HG02623 (cell line): ENCODE data around the gene FGF12.

Experiments
- ATAC-seq: cut with Tn5 transposase; IDR thresholded peaks from one replicate; pipeline ENCODE4 v1.9.1; 2021; ENCODE audit warnings: moderate library complexity; ENCODE audit not compliant: unreplicated experiment

FGF12 gene

DNA sequence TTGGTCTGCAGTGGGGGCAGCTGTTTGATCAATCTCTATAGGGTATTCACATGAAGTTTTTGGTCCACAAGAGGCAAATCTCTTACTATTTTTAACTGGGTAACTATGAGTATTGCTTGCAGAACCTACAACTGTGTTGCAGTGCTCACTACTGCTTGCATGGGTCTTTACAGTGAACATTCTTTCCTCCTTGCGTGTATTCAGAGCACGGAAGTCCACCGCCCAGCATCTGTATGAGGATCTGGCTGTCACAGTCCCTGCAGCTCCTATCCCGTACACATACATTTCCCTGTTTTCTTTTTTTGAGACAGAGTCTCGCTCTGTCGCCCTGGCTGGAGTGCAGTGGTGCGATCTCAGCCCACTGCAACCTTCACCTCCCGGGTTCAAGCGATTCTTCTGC, 449.9 kb downstream of the FGF12 start:
- no peak for ATAC-seq

DNA sequence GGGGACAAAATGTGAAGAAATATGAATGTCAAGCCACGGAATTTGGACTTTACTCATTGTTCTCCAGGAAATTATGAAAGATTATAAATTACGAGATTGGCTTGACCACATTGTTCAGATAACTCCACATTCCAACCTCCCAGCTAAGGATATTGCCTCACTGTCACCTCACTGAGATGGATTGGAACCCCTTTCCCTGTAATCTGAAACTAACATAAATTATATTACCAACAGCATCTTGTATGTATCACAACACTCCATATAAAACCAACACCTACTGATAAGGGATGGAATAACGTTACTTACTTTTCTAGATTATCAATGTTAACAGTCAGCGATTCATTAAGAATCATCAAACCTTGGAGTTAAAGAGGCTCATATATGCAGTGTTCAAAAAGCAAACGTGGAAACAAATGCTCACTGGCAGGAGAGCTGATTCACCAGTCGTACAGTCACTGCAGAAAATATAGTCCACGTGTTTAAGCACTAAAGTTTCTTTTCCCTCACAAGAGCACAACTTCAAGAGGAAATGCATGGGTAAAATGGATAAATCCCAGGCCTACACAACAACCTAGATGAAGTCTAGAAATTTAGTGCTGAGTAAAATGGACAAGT, 451.5 kb downstream of the FGF12 start:
- ATAC-seq: no peak

DNA sequence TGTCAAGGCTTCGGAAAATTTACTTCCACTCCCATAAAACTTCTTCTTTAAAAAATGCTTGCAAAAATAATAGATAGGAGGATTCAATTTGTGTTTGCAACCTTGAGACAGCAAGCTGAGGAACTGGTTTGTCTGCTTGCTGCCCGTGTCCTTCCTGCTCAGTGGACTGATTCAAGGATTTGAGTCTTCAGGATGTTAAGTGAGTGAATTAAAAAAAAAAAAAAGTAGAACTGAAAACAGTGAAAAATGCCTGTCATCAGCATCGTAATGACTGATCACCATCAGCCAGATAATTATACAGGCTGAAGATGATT, 453.7 kb downstream of the FGF12 start:
- ATAC-seq: no peak

DNA sequence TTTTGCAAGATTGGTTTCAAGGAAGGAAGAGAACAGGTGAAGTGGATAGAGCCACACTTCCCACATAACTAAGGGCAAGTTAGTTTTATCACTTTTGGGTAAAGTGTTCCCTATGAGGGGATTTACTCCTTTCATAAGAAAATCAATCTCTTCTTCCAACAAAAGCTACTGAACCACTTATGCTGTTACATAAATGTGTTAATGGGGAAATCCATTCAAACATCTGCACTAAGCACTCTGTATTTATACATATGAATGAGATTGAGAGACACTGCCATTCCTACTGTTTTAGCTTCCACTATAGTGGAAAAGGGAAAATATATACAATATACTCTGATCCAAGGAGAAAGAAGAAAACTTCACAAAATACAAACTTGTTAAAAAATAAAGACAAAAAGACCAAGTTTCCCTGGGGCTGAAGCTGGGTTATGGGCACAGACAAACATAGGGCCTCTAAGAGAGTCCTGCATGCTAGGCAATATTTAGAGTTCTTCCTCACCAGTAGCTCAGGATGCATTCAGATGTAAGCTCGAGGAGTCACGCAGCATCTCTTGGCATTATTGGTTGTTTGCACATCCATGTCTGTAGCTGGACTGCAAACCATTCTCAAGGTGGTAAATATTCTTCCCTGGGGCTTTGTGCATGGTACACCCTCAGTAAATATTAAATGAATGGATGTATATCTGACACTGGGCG, 454.2 kb downstream of the FGF12 start:
- no peak for ATAC-seq

DNA sequence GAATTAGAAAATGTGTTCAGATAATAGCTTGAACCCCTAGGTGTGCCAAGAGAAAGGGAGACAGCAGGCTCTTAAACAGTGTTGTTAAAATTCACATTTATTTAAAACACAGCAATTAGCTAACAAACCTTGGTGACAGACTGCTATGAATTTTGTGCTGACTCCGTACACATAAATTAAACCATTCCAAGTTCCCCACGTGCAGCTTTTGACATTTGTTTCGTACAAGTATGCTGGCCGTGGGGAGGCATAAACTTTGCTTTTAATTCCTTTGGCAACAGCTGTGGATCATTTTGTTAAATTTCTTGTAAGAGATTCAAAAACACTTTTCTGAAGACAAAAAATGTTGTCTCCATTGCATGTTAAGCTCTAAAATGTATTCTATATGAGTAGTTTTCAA, 465.3 kb downstream of the FGF12 start:
- no peak for ATAC-seq

DNA sequence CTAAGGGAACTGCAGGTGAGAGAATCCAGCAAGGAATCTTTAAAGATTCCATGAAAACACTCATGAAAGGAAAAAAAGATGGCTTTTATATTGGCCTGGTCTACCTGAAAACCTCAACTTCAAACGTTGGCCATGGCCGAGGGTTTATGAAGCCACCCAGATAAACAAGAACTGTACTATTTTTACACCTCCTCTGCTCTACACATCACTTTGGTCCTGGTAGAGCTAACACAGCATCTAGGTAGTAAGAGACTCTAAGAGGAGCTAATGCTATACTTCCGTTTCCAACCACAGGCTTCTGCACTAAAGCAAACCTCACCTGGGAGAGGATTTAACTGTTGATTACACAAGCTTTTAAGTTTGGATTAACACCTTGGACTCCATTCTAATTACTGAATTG, 466.2 kb downstream of the FGF12 start:
- no peak for ATAC-seq

DNA sequence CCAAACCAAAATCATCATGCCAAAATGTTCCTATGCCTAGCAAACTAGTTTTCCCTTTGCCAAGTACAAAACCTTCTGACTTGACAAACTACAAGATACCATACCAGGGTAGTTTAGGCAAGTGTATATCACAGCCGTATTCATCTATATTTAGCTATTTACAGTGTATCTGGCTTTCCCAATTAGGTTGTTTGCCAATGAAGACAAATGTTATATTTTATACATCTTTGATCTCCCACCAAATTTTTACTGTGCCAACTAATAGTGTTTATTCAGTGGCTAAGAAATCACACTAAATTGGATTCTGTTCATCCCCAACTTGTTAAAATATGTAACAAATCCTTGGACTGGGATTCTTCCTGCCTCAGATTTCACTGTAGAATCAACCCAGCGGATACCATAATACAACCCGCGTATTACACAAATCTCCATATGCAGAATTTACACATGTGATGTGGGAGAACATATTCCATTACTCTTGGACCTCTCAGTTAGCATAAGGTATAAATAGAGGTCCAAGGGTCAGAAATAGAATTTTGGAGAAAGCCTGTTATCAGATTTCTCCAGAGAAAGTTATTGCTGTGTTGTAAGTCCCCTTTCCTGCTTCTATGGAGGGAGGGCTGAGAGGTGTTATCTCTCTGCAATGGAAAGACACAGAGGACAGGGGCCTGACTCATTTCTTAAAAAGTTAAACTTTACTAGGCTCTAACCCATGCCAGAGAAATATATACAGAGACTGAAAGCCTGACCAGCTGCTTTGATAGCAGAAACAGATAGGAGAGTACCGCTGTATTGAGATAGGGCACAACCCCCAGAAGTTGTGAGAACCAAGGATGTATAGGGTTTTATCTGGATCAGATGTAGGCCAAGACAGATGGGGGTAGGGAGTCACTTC, 467.0 kb downstream of the FGF12 start:
- no peak for ATAC-seq

DNA sequence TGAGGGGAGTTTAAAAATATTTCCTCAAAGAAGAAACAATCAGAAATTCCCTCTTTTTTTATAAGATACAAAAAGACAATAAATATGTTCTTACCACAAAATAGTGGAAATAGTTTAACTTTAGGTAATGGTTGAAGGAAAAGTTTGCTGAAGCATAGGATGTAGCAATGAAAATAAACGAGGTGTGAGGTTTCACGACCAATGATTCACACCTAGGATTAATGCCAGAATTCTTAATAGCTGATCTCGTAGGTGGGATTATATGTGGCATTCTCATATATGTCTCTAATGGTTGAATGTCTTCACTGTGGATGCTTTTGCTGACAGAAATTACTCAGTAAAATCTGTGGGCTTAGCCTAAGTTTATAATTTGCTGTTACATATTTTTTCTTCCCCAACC, 467.7 kb downstream of the FGF12 start:
- ATAC-seq: no peak

DNA sequence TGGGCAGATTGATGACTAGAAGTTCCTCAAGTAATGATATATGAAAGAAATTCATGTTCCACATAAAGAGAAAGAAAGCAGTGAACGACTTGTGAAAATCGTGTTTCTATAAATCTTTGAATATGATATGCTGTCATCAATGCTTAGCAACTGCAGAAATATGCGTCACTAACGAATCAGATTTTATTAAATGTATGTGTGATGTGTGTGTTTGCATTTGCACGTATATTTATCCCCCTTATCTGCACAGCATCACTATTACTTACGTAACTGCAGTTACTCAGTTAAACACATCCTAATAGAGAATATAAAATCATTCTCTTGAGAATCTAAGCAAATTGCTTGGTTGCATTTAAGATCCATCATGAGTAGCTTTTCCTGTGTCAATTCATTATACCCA, 468.6 kb downstream of the FGF12 start:
- no peak for ATAC-seq

DNA sequence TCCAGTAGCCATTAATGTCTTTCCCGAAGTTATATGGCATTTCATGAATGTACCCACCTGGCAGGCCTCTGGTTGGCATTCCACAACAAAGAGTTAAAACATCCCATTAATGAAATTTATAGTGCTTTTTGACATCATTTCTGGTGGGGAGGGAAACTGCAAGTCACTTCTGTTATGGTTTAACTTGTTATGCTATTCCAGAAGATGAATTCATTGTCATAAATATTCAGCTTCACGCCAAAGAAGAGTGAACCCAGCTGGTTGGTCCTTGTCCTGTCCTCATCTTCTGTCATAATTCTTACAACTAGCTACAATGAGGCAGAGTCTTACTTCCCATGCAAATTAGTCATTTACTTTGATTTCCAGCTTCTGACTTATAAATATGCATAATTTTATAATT, 471.5 kb downstream of the FGF12 start:
- ATAC-seq: no peak

DNA sequence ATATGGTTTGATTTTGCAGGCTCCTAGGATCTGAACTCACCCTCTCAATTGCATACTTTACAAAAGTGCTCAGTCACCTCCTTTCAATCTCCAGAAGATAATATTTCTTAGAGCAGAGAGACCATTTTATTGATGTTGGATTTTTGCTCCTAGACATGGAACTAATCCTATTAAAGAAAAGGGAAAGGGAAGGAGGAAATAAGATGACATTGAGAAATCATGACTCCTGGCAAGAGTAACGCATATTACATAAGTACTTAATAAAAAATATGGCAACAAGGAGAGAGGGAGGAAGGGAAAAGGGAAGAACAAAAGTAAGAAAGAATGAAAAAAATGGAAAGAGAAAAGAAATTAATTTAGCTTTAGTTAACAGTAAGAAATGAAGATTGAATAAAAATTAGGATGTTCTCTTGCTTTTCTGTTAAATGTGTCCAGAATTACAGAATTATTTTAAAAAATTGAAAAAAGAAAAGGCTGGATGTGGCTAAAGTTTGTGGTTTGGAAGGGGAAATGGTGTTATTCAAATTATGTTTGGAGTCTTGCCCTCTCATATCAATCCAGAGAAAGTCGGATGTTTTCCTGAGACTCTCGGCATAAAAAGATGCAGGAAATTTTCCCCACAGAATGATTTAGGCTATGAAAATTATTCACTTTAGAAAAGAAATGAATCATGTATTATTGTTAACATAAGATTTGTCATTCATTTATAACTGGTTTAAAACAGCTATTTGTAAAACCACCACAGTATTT, 474.0 kb downstream of the FGF12 start:
- ATAC-seq: no peak

DNA sequence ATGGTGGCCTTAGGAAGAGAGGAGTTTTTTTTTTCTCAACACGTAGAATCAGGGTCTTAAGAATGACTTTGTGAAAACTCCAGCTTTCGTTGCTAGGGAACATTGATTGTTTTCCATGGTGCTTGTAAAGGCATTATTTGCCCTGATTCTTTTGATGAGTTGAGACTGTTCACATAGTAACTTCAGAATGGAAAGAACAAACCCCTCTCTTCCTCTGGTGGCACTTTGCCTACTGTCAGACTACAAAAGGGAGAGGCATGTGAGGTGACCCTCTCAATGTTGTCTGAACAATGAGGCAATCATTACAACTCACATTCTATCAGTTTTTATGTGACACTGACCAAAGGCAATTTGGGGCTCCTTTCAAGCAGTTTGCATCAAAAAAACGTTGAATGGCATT, 477.8 kb downstream of the FGF12 start:
- ATAC-seq: no peak

DNA sequence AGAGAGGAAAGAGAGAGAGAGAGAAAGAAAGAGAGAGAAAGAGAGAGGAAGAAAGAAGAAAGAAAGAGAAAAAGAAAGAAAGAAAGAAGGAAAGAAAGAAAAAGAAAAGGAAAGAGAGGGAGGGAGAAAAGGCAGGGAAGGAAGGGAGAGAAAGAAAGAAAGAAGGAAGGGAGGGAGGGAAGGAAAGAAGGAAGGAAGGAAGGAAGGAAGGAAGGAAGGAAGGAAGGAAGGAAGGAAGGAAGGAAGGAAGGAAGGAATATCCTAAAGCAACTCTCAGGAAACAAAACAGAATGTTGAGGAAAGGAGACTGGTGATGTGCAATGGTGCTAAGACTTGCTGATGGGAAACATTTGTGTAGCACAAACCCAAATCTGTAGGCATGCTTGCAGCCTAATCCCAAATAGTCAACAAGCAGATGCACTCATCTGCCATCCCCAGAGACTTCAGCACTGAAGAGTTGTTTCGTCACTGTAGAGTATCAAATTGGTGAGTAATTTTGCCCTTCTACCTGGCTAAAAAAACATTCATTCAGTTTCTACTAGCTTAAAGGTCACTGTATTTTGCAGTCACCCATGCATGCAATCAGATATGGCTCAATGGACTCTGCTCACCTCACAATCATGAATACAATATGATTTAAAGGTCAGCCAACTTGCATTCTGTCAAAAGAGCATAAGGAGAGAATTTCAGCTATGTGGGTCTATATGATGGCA, 480.3 kb downstream of the FGF12 start:
- no peak for ATAC-seq

DNA sequence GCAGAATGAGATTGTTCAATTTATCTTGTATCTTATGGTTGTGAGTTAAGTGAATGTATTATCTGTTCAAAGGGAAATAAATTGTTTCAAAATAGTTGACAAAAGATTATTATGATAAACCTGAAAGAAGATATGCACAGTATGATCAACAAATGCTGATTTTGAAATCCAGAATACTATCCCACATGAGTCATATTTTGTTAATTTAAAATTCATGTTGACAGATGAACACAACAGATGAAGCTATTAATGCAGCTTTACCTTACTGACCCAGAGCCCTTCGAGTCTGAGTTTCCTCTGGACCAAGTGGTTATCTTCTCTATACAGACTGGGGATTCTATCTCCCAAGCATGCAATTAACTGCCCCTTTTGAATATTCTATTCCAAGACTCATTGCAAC, 482.8 kb downstream of the FGF12 start:
- ATAC-seq: no peak

DNA sequence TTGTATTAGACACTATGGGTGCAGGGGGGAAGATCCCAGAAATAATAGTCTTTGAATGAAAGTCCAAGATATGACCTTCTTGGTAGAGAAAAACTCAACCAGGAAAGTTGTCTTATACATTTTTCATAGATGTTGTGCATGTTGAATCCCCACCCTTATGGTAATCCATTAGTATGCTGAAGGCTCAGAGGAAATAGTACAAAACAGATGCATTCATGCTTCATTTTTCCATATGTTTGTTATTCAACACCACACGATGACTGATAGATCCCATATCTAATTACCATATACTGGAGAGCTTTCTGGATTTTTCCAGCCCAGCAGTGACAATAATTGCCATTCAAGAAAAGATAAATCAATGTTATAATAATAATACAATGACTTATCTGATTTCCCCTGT, 487.4 kb downstream of the FGF12 start:
- ATAC-seq: no peak

DNA sequence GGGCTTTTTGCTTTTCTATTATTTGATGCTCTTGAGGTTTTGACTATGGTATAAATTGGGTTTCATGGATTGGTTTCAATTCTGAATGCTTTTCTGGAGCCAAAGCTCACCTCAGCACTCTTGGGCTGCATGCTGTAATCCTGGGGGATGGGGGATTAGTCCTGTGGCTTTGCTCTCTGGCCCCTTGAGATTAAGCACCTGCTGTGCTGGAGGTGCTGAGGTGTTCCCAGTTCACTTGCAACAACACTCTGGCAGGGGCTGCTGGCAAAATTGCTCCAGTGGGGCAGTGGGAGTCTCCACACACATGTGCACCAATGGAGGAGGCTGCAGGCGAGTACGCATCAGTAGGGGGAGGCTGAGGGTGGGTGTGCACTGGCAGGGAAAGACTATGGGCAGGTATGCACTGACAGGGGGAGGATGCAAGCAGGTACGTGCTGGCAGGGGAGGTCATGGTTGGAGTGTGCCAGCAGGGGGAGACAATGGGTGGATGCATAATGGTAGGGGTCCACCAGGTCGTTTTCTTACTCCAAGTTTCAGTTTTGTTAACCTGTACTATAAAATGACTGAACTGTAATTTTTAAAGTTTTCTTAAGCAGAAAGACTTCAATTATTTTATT, 489.2 kb downstream of the FGF12 start:
- ATAC-seq: no peak

DNA sequence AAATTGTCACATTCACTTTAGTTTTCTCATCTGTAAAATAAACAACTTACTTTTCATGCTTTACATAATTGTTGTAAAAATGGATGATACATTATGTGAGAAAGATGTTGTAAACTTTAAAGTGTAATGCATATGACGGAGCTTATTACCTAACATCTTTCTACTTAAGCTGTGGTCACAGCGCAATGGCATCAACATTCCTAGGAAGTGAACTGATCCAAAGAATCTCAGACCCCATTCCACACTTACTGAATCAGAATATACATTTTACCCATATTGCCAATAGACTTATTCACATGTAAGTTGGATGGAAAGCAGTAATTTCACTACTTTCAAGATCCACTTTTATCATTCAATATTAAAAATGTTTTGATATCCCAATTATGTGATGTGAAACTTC, 497.5 kb downstream of the FGF12 start:
- ATAC-seq: no peak

DNA sequence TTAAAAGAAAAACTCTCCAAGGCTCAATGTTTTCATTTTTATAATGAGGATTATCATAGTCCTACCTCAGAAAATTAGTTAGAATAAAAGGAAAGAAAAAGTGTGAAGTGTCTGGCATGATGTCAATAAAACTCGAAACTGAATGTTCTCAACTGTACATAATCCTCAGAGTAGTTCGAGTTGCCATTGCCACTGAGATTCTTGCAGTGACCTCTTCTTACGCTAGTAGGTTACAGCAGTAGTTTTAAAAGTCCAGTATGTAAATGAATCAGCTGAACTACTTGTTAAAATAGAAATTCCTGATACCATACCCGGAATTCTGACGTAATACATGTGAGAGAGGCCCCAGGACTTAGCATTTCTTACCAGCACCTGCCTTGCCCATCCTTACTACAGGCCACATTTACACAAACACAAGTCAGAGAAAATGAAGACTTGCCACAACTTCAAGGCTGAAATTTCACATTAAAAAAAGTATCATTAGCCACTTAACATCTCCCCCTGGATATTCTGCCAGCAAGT, 502.6 kb downstream of the FGF12 start:
- no peak for ATAC-seq

DNA sequence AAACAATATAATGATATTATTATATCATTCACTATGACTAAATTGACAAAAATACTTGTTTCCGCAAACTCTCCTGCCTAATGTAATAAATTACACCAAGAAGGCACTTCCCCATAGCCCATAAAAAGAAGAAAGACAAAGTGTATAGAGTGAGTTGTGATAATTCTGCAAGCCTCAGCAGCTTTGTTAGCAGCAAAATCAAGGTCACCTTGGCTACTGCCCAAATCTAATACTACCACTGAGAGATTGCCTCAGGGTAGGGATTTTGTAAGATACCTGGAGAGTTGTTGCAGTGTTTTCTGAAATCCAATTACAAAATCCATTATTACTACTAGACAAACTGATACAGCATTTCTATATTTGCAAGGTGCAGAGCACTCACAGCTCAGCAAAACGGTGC, 503.5 kb downstream of the FGF12 start:
- no peak for ATAC-seq

DNA sequence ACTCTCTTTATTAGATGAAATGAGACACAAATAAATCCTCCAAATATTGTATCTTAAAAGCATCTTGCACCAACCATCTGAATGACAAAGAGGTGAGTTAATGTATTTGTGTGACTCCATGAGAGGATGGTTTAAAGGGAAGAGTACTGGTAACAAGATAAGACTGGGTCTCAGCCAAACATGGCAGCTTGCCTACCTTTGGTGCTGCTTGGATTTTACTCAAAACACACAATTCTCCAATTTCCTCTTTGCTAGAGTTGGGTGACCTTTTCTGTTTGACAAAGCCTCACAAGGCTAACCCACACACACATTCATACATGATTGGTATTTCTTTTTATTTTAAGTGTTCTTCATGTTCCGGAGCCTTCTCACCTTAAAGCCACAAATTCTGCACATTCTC, 506.4 kb downstream of the FGF12 start:
- no peak for ATAC-seq
